Myocyte (in vitro differentiated cells): ENCODE measurements around the gene MED14. TPM values are rescaled to one million over a fixed set of nuclear protein-coding genes. Genes with fewer than 3 reads are reported as not detected.

Experiments
- DNase-seq: peaks from one replicate; pipeline ENCODE4 v3.0.0-alpha.2; 2012; ENCODE audit warnings: low read depth
- total RNA-seq: library from RNA; depleted of rRNA; stranded (reverse); fragments of >200 nt; gene quantifications from 2 replicates; pipeline ENCODE4 v1.2.3, GENCODE V29; 2014

Gene MED14
- total RNA-seq, 1 donor from 2014 or later, result 28.9 TPM

- no peak for DNase-seq
Measured at GRCh38 chrX:40729598-40730584, 5.5 kb downstream of the MED14 start.

GRCh38 chrX:40727581-40728252 is 7.6 kb downstream of the MED14 start:
- peak; percentile 50 for DNase-seq

- no peak for DNase-seq
Measured at GRCh38 chrX:40727093-40727492, 8.2 kb downstream of the MED14 start.

GRCh38 chrX:40722930-40723329 is 12.4 kb downstream of the MED14 start:
- no peak for DNase-seq

GRCh38 chrX:40721489-40722106 is 13.7 kb downstream of the MED14 start:
- DNase-seq, result no peak

- DNase-seq, result no peak
Measured at GRCh38 chrX:40720792-40721191, 14.6 kb downstream of the MED14 start.

GRCh38 chrX:40720339-40720738 is 15.0 kb downstream of the MED14 start:
- no peak for DNase-seq

- no peak for DNase-seq
Measured at GRCh38 chrX:40719731-40720130, 15.6 kb downstream of the MED14 start.

GRCh38 chrX:40719218-40719617 is 16.1 kb downstream of the MED14 start:
- DNase-seq, result no peak

GRCh38 chrX:40709395-40709794 is 25.9 kb downstream of the MED14 start:
- no peak for DNase-seq

GRCh38 chrX:40705658-40706312 is 29.6 kb downstream of the MED14 start:
- peak; percentile 1 for DNase-seq

- DNase-seq, result peak; percentile 9
Measured at GRCh38 chrX:40700640-40701342, 34.6 kb downstream of the MED14 start.

GRCh38 chrX:40698851-40699250 is 36.5 kb downstream of the MED14 start:
- no peak for DNase-seq

- no peak for DNase-seq
Measured at GRCh38 chrX:40694802-40695201, 40.5 kb downstream of the MED14 start.

- no peak for DNase-seq
Measured at GRCh38 chrX:40688929-40689328, 46.4 kb downstream of the MED14 start.

- DNase-seq, result no peak
Measured at GRCh38 chrX:40687169-40687568, 48.2 kb downstream of the MED14 start.

GRCh38 chrX:40685362-40685918 is 49.9 kb downstream of the MED14 start:
- DNase-seq, result no peak

- no peak for DNase-seq
Measured at GRCh38 chrX:40684092-40684491, 51.2 kb downstream of the MED14 start.

GRCh38 chrX:40683245-40683644 is 52.1 kb downstream of the MED14 start:
- no peak for DNase-seq

- DNase-seq, result no peak
Measured at GRCh38 chrX:40671126-40671525, 64.2 kb downstream of the MED14 start.
